IPS-NIHi11 (cell line): ENCODE measurements around the gene COTL1.
"Not testable (repeated sequence)": the region's sequence is repeated elsewhere in the genome, so short reads cannot be mapped to it uniquely, and the experiment has no call there.

Experiments
- DNase-seq: peaks from one replicate; pipeline ENCODE4 v3.0.0; 2012; ENCODE audit warnings: mixed read lengths, low spot score

The COTL1 gene

GRCh38 chr16:84528322-84528721 lies 89.6 kb downstream of the COTL1 start:
- DNase-seq, result no peak

- no peak for DNase-seq
These were observed 90.2 kb downstream of the COTL1 start for GRCh38 chr16:84527532-84528269.

GRCh38 chr16:84526794-84527531 lies 90.9 kb downstream of the COTL1 start:
- DNase-seq, result no peak

GRCh38 chr16:84524941-84525581 lies 92.8 kb downstream of the COTL1 start:
- DNase-seq, result not testable (repeated sequence)

GRCh38 chr16:84524346-84524920 lies 93.4 kb downstream of the COTL1 start:
- DNase-seq, result no peak

- DNase-seq, result no peak
These were observed 96.4 kb downstream of the COTL1 start for GRCh38 chr16:84521497-84521770.

GRCh38 chr16:84520725-84521496 lies 97.0 kb downstream of the COTL1 start:
- DNase-seq, result no peak

- DNase-seq, result no peak
These were observed 98.0 kb downstream of the COTL1 start for GRCh38 chr16:84519855-84520254.

- no peak for DNase-seq
These were observed 99.0 kb downstream of the COTL1 start for GRCh38 chr16:84518804-84519341.

GRCh38 chr16:84518220-84518619 lies 99.7 kb downstream of the COTL1 start:
- not testable (repeated sequence) for DNase-seq

- no peak for DNase-seq
These were observed 100.5 kb downstream of the COTL1 start for GRCh38 chr16:84517366-84517765.
